Mesenchymal stem cell (in vitro differentiated cells and primary cell): ENCODE results near the gene LRRC74B.
A peak's percentile ranks its signal among the peaks of the same experiment; 100 is the strongest.

Source experiments
- DNase-seq: peaks from one replicate; pipeline ENCODE4 v3.0.0-alpha.2; 2013
- H2AFZ ChIP-seq: one replicate; pipeline ENCODE4 v1.6.1; 2013; ENCODE audit warnings: low read depth, mild to moderate bottlenecking, control low read depth, inconsistent platforms, low read length, moderate library complexity
- H2AK5ac ChIP-seq: 2 replicates; pipeline ENCODE4 v1.6.1; 2013; ENCODE audit warnings: low read length, moderate library complexity, mild to moderate bottlenecking, inconsistent platforms; ENCODE audit not compliant: severe bottlenecking
- H2BK120ac ChIP-seq: one replicate; pipeline ENCODE4 v1.6.1; 2013; ENCODE audit warnings: low read depth, mild to moderate bottlenecking, inconsistent platforms, low read length, moderate library complexity
- H2BK12ac ChIP-seq, 2 experiments: one replicate each; pipeline ENCODE4 v1.6.1; 2013; ENCODE audit warnings: inconsistent platforms in 2 of 2, low read length in 2 of 2, mild to moderate bottlenecking in 2 of 2, moderate library complexity in 2 of 2, control low read depth in 1 of 2
- H2BK15ac ChIP-seq: one replicate; pipeline ENCODE4 v1.6.1; 2013; ENCODE audit warnings: mild to moderate bottlenecking, low read depth, inconsistent platforms; ENCODE audit not compliant: poor library complexity, severe bottlenecking
- H2BK5ac ChIP-seq: 2 replicates; pipeline ENCODE4 v1.6.1; 2013; ENCODE audit warnings: low read depth, mild to moderate bottlenecking, low read length, control low read depth, inconsistent platforms; ENCODE audit not compliant: poor library complexity, severe bottlenecking
- H3K14ac ChIP-seq, 2 experiments: one replicate each; pipeline ENCODE4 v1.6.1; 2013; ENCODE audit warnings: inconsistent platforms in 2 of 2, low read length in 2 of 2, control low read depth in 1 of 2, mild to moderate bottlenecking in 1 of 2, moderate library complexity in 1 of 2
- H3K18ac ChIP-seq, 2 experiments: one replicate each; pipeline ENCODE4 v1.6.1; 2013; ENCODE audit warnings: inconsistent platforms in 2 of 2, low read length in 2 of 2, control low read depth in 1 of 2, low read depth in 1 of 2, mild to moderate bottlenecking in 1 of 2
- H3K23ac ChIP-seq, 2 experiments: one replicate each; pipeline ENCODE4 v1.6.1; 2013; ENCODE audit warnings: inconsistent platforms in 2 of 2, low read length in 2 of 2, mild to moderate bottlenecking in 2 of 2, moderate library complexity in 2 of 2, control low read depth in 1 of 2
- H3K27ac ChIP-seq: 2 replicates; pipeline ENCODE4 v1.5.1; 2013; ENCODE audit warnings: mild to moderate bottlenecking, moderate library complexity, low read length, control low read depth, inconsistent platforms; ENCODE audit not compliant: poor library complexity, severe bottlenecking
- H3K27me3 ChIP-seq, 2 experiments: 2 replicates each; pipeline versions ENCODE4 v1.6.1 to v1.7.0; 2013; ENCODE audit warnings: low read length in 2 of 2, mild to moderate bottlenecking in 2 of 2, moderate library complexity in 2 of 2, control low read depth in 1 of 2, inconsistent platforms in 1 of 2; ENCODE audit not compliant: control insufficient read depth in 1 of 2, insufficient read depth in 1 of 2
- H3K36me3 ChIP-seq, 2 experiments: 2 replicates each; pipeline versions ENCODE4 v1.6.1 to v1.7.0; 2013; ENCODE audit warnings: low read length in 2 of 2, control low read depth in 1 of 2, inconsistent platforms in 1 of 2, low read depth in 1 of 2, mild to moderate bottlenecking in 1 of 2; ENCODE audit not compliant: insufficient read depth in 2 of 2, control insufficient read depth in 1 of 2
- H3K4ac ChIP-seq, 2 experiments: one replicate each; pipeline ENCODE4 v1.6.1; 2013; ENCODE audit warnings: inconsistent platforms in 2 of 2, low read length in 2 of 2, mild to moderate bottlenecking in 2 of 2, moderate library complexity in 2 of 2, control low read depth in 1 of 2, low read depth in 1 of 2
- H3K4me1 ChIP-seq: 2 replicates; pipeline ENCODE4 v1.6.1; 2013; ENCODE audit warnings: low read depth, low read length, control low read depth; ENCODE audit not compliant: control insufficient read depth, insufficient read depth
- H3K4me2 ChIP-seq: 2 replicates; pipeline ENCODE4 v1.6.1; 2013; ENCODE audit warnings: low read length, mild to moderate bottlenecking, inconsistent platforms; ENCODE audit not compliant: poor library complexity, severe bottlenecking
- H3K4me3 ChIP-seq, 2 experiments: 2 replicates each; pipeline versions ENCODE4 v1.5.1 to v1.7.0; 2013; ENCODE audit warnings: low read length in 2 of 2, mild to moderate bottlenecking in 2 of 2, control low read depth in 1 of 2, low read depth in 1 of 2; ENCODE audit not compliant: insufficient read depth in 1 of 2
- H3K79me1 ChIP-seq: replicated peaks from 2 replicates; pipeline ENCODE4 v1.6.1; 2013; ENCODE audit warnings: mild to moderate bottlenecking, control low read depth, low read length, inconsistent platforms; ENCODE audit not compliant: poor library complexity, severe bottlenecking
- H3K9ac ChIP-seq: 2 replicates; pipeline ENCODE4 v1.7.0; 2013; ENCODE audit warnings: mild to moderate bottlenecking, low read length, moderate library complexity
- H3K9me3 ChIP-seq: 2 replicates; pipeline ENCODE4 v1.7.0; 2013; ENCODE audit warnings: mild to moderate bottlenecking, low read length; ENCODE audit not compliant: control insufficient read depth
- H4K8ac ChIP-seq: one replicate; pipeline ENCODE4 v1.6.1; 2013; ENCODE audit warnings: inconsistent platforms, mild to moderate bottlenecking, low read length, moderate library complexity
- H4K91ac ChIP-seq: one replicate; pipeline ENCODE4 v1.6.1; 2013; ENCODE audit warnings: mild to moderate bottlenecking, low read length, inconsistent platforms
- WGBS: methylation state at CpG from one replicate; pipeline ENCODE4 v1.1.7; 2013; ENCODE audit warnings: mixed read lengths; 5-methylcytosine and 5-hydroxymethylcytosine counted together

LRRC74B gene

GRCh38 chr22:21030621-21031544 lies 14.9 kb upstream of the LRRC74B start:
- H3K4me3 ChIP-seq: no peak overlapping the region

GRCh38 chr22:21031545-21032036 lies 14.2 kb upstream of the LRRC74B start:
- Histone ChIP-seq H3K27me3 (peaks cover 36 to 54% of the 10 kb centered on the region in 2 experiments), H2BK15ac (no peak overlapping the region), H4K91ac (peak overlapping the region; percentile 31), H3K4ac (no peak overlapping the region), H2AK5ac (no peak overlapping the region), H3K27ac (no peak overlapping the region), H4K8ac (no peak overlapping the region), H3K4me2 (peak overlapping the region; percentile 71), H3K4me1 (peaks cover 23% of the 10 kb centered on the region), H2BK120ac (no peak overlapping the region), H3K9me3 (no peaks in the 10 kb centered on the region), H3K18ac (no peak overlapping the region), H3K36me3 (peaks cover 0 to 4% of the 10 kb centered on the region in 2 experiments), H3K4me3 (no peak overlapping the region), H3K14ac (no peak overlapping the region), H2BK5ac (no peak overlapping the region), H3K23ac (no peak overlapping the region), H2AFZ (no peak overlapping the region), H3K79me1 (no peaks in the 10 kb centered on the region), H2BK12ac (no peak overlapping the region), H3K9ac (no peak overlapping the region)
- DNase-seq: no peak
- WGBS: 88% methylated on average over 16 of the region's 18 CpGs

More at GRCh38 chr22:21030621-21031544, 14.9 kb upstream of the LRRC74B start:
- Histone ChIP-seq H3K27me3 (peaks cover 36 to 58% of the 10 kb centered on the region in 2 experiments), H3K14ac (no peak overlapping the region), H3K79me1 (no peaks in the 10 kb centered on the region), H2AFZ (no peak overlapping the region), H3K4me2 (no peak overlapping the region), H3K4me1 (peaks cover 23% of the 10 kb centered on the region), H2BK120ac (no peak overlapping the region), H3K18ac (no peak overlapping the region), H2AK5ac (no peak overlapping the region), H2BK5ac (no peak overlapping the region), H3K23ac (no peak overlapping the region), H4K8ac (no peak overlapping the region), H3K9ac (no peak overlapping the region), H3K9me3 (no peaks in the 10 kb centered on the region), H3K27ac (no peak overlapping the region), H2BK15ac (no peak overlapping the region), H2BK12ac (no peak overlapping the region), H3K36me3 (peaks cover 0 to 4% of the 10 kb centered on the region in 2 experiments), H3K4ac (no peak overlapping the region), H4K91ac (peak overlapping the region; percentile 52)
- 95% methylated on average over 39 of the region's 40 CpGs for WGBS
- no peak for DNase-seq

GRCh38 chr22:21032037-21032867 lies 13.5 kb upstream of the LRRC74B start, which contains the start of gene SLC7A4:
TSS of gene SLC7A4 (minus strand) at chr22:21032561. CDS start at chr22:21031812, 749 bp downstream.
- Histone ChIP-seq H3K4me3 (peak within 1 kb of the TSS; percentile 37 to 61), H3K23ac (peak within 1 kb of the TSS in 1 of 2 experiments; percentile 73)

More at GRCh38 chr22:21032037-21032867, 13.5 kb upstream of the LRRC74B start, which contains the start of gene SLC7A4:
- no peaks in the 10 kb centered on the region for H3K9me3 ChIP-seq
- H3K27ac ChIP-seq: no peak within 1 kb of the TSS
- H3K79me1 ChIP-seq: no peaks in the 10 kb centered on the region
- H3K36me3 ChIP-seq: peaks cover 0 to 4% of the 10 kb centered on the region in 2 experiments
- H3K4ac ChIP-seq: peak within 1 kb of the TSS in 1 of 2 experiments; percentile 37
- H3K27me3 ChIP-seq: peaks cover 36 to 53% of the 10 kb centered on the region in 2 experiments
- H4K91ac ChIP-seq: peak within 1 kb of the TSS; percentile 31
- no peak within 1 kb of the TSS for H2BK5ac ChIP-seq
- H3K4me2 ChIP-seq: peak within 1 kb of the TSS; percentile 71
- no peak within 1 kb of the TSS for H2AK5ac ChIP-seq
- H2BK120ac ChIP-seq: peak within 1 kb of the TSS; percentile 39
- H3K4me1 ChIP-seq: peaks cover 21% of the 10 kb centered on the region
- WGBS: 18% methylated on average over 53 of the region's 59 CpGs
- H2BK15ac ChIP-seq: peak within 1 kb of the TSS; percentile 70
- H3K18ac ChIP-seq: peak within 1 kb of the TSS in 1 of 2 experiments; percentile 57
- H2BK12ac ChIP-seq: peak within 1 kb of the TSS in 1 of 2 experiments; percentile 6
- peak within 1 kb of the TSS; percentile 29 for H2AFZ ChIP-seq
- peak within 1 kb of the TSS; percentile 79 for H4K8ac ChIP-seq
- no peak for DNase-seq
- no peak within 1 kb of the TSS for H3K9ac ChIP-seq
- no peak within 1 kb of the TSS for H3K14ac ChIP-seq
